NOMO-1 treated with DMSO at 0.1 percent for 48 hours (cell line): ENCODE results near the gene POLR2F.

Experiments
- DNase-seq: peaks from one replicate; lab custom pipeline; 2025; ENCODE audit not compliant: unreplicated experiment; lab: John Stamatoyannopoulos, UW

The POLR2F gene

GRCh38 chr22:37953437-37954179, at the start of gene POLR2F, which contains the start of gene C22orf23:
TSS of gene POLR2F (plus strand) at chr22:37953699. CDS start at chr22:37953788, 89 bp downstream.
TSS of gene C22orf23 (minus strand) at chr22:37953601. CDS start at chr22:37953149, 452 bp downstream.
- DNase-seq = peak; percentile 96

GRCh38 chr22:37904572-37905533, 48.6 kb upstream of the POLR2F start:
- DNase-seq = no peak

- DNase-seq = peak; percentile 57
Observed at GRCh38 chr22:37905534-37906363, 47.8 kb upstream of the POLR2F start, which contains the start of gene MICALL1. TSS of gene MICALL1 (plus strand) at chr22:37906297. CDS start at chr22:37906423, 126 bp downstream.

GRCh38 chr22:37906364-37907008, 47.0 kb upstream of the POLR2F start:
- no peak for DNase-seq

GRCh38 chr22:37907036-37907954, 46.2 kb upstream of the POLR2F start:
- no peak for DNase-seq

- no peak for DNase-seq
Observed at GRCh38 chr22:37909766-37910165, 43.7 kb upstream of the POLR2F start.

GRCh38 chr22:37910890-37911672, 42.4 kb upstream of the POLR2F start:
- DNase-seq = no peak

- no peak for DNase-seq
Observed at GRCh38 chr22:37911697-37912096, 41.8 kb upstream of the POLR2F start.

GRCh38 chr22:37912171-37912570, 41.3 kb upstream of the POLR2F start:
- DNase-seq = no peak

GRCh38 chr22:37913233-37913721, 40.2 kb upstream of the POLR2F start:
- no peak for DNase-seq

GRCh38 chr22:37916311-37916710, 37.2 kb upstream of the POLR2F start:
- no peak for DNase-seq

GRCh38 chr22:37917874-37918548, 35.5 kb upstream of the POLR2F start:
- DNase-seq = no peak

- no peak for DNase-seq
Observed at GRCh38 chr22:37918580-37919270, 34.8 kb upstream of the POLR2F start.

- peak; percentile 27 for DNase-seq
Observed at GRCh38 chr22:37920126-37920525, 33.4 kb upstream of the POLR2F start.

GRCh38 chr22:37922191-37922590, 31.3 kb upstream of the POLR2F start:
- no peak for DNase-seq

GRCh38 chr22:37923927-37924326, 29.6 kb upstream of the POLR2F start:
- no peak for DNase-seq

GRCh38 chr22:37924386-37925065, 29.0 kb upstream of the POLR2F start:
- DNase-seq = no peak
